ENCODE measurements around the gene ZFPM1. TPM values are rescaled to one million over a fixed set of nuclear protein-coding genes. Genes with fewer than 3 reads are reported as not detected.
A peak's percentile ranks its signal among the peaks of the same experiment; 100 is the strongest.

The ZFPM1 gene
- total RNA-seq, 2 donors from 2014 or later = 1.7 to 2.4 TPM

GRCh38 chr16:88472069-88472468 lies 19.0 kb downstream of the ZFPM1 start:
- no peak for DNase-seq (ENCODE audit: low spot score)
- peak overlapping the region in 1 of 2 donors; percentile 79 for H3K27ac ChIP-seq
- no peaks in the 10 kb centered on the region for H3K9me3 ChIP-seq
- TF ChIP-seq, protein P1, sequence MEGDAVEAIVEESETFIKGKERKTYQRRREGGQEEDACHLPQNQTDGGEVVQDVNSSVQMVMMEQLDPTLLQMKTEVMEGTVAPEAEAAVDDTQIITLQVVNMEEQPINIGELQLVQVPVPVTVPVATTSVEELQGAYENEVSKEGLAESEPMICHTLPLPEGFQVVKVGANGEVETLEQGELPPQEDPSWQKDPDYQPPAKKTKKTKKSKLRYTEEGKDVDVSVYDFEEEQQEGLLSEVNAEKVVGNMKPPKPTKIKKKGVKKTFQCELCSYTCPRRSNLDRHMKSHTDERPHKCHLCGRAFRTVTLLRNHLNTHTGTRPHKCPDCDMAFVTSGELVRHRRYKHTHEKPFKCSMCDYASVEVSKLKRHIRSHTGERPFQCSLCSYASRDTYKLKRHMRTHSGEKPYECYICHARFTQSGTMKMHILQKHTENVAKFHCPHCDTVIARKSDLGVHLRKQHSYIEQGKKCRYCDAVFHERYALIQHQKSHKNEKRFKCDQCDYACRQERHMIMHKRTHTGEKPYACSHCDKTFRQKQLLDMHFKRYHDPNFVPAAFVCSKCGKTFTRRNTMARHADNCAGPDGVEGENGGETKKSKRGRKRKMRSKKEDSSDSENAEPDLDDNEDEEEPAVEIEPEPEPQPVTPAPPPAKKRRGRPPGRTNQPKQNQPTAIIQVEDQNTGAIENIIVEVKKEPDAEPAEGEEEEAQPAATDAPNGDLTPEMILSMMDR (IDR thresholded peaks at IDR 0.05) = no peak
- H3K4me1 ChIP-seq = peaks cover 0 to 40% of the 10 kb centered on the region in 2 donors
- H3K27me3 ChIP-seq = no peaks in the 10 kb centered on the region
- no peak overlapping the region for H3K4me3 ChIP-seq
- no peaks in the 10 kb centered on the region for H3K36me3 ChIP-seq

DNA sequence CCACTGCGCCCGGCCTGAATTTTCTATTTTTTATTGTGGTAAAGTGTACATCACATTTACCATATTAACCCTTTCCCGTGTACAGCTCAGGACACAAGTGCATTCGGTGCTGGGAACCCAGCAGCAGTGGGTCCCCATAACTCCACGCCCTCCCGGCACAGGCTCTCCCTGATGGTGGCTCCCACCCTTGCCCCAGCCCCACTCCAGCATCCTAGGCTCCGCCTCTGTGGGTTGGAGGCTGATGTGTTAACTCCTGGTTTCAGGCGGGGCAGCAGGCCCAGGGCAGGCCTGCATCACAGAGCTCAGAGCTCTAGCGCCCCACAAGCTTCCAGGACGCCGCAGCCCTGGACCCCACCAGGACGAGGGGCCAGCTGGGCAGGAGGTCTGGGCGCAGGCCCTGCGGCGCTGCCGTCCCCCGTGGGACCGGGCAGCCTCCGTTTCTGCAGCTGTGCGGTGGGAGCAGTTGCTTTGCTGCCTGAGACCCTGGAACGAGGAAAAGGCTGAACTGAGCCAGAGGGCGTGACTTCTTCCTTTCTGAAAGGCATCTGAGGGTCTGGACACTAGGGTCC lies 19.6 kb downstream of the ZFPM1 start:
- DNase-seq (ENCODE audit: low spot score) = no peak
- Histone ChIP-seq H3K9me3 (no peaks in the 10 kb centered on the region), H3K27ac (peak overlapping the region; percentile 49 to 79), H3K27me3 (no peaks in the 10 kb centered on the region), H3K36me3 (no peaks in the 10 kb centered on the region), H3K4me3 (peak overlapping the region; percentile 24 to 36), H3K4me1 (peaks cover 0 to 41% of the 10 kb centered on the region in 2 donors)
- TF ChIP-seq, protein P1 (IDR thresholded peaks at IDR 0.05) = no peak

DNA sequence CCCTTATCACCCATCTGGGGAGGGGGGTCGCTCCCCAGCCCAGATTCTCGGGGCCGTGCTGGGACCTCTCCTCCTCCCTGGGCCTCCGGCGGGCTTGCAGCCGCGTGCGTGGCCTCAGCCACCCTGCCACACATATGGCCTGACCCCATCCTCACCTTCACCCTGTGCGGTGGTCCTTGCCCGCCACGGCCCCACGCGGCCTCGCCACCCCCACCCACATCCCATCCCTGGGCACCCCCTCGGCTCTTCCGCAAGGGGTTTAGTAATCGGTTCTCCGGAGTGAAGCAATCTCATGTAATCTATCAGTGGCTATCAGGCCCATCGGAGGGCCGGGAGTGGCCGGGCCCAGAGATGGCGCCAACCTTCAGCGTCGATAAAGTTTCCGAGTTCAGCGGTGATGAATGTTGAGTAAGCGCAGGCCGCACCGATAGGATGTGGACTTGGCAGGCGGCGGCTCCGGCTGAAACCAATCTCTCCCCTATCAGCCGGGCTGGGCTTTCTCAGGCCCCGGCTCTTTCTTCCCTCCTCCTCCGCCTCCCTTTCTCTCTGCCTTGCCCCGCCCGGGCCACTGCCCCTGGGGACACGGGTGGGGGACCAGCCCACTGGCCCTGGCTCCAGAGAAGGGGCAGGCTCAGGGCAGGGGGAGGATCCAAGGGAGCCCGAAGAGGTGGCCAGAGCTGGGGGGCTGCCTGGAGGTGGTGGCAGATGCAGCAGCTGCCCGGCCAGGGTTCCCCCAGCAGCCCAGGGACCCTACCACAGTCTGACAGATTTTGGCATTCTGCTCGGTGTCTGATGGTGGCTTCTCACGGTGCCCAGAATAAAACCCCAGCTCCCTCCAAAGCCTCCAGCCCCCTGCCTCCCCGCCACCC lies 20.8 kb downstream of the ZFPM1 start:
- peak; percentile 92 for DNase-seq (ENCODE audit: low spot score)
- Histone ChIP-seq H3K36me3 (no peaks in the 10 kb centered on the region), H3K27ac (peak overlapping the region; percentile 49 to 79)

DNA sequence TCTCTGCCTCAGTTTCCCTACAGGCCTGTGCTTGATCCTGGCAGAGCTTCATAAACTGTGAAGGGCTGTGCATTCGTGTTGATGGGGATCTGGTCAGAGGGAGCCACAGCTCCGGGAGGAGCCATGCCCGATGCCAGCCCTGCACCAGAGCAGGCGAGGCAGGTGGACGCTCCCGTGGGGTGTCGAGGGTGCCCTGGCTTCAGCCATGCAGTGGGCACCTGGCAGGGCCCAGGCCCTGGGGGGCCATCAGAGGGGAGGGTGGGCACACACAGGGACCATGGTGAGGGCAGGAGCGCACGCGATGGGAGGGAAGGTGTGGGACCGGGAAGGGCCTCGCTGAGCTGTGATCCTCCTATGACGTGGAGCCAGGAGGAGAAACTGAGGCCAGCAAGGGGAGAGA lies 22.0 kb downstream of the ZFPM1 start:
- no peaks in the 10 kb centered on the region for H3K9me3 ChIP-seq
- no peak for DNase-seq (ENCODE audit: low spot score)
- H3K27me3 ChIP-seq = no peaks in the 10 kb centered on the region
- TF ChIP-seq, protein P1 (IDR thresholded peaks at IDR 0.05) = no peak
- no peak overlapping the region for H3K27ac ChIP-seq
- H3K36me3 ChIP-seq = no peaks in the 10 kb centered on the region
- no peak overlapping the region for H3K4me3 ChIP-seq
- H3K4me1 ChIP-seq = peaks cover 0 to 50% of the 10 kb centered on the region in 2 donors

More for the DNA sequence above, 20.8 kb downstream of the ZFPM1 start:
- Histone ChIP-seq H3K9me3 (no peaks in the 10 kb centered on the region), H3K4me3 (peak overlapping the region; percentile 24 to 36), H3K27me3 (no peaks in the 10 kb centered on the region), H3K4me1 (peaks cover 0 to 43% of the 10 kb centered on the region in 2 donors)
- TF ChIP-seq, protein P1 (IDR thresholded peaks at IDR 0.05) = no peak

DNA sequence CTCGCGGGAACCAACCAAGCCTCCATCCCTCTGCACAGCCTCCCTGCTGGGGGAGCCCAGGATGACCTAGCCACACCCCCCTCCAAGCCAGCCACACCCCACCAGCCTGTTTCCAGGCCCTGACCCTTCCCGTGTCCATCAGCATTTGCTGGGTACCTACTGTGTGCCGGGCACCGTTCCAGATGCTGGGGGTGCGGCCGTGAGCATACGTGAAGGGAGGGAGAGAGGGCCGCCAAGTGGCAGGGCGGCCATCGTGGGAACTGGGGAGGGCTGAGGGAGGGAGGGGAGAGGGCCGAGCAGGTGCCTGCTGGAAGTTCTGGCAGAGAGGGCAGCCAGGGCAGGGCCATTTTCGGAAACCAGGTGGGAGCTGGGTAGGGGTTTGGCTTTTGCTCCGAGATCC lies 23.1 kb downstream of the ZFPM1 start:
- Histone ChIP-seq H3K27me3 (no peaks in the 10 kb centered on the region), H3K4me3 (no peak overlapping the region), H3K4me1 (peaks cover 0 to 57% of the 10 kb centered on the region in 2 donors), H3K27ac (no peak overlapping the region), H3K9me3 (no peaks in the 10 kb centered on the region), H3K36me3 (no peaks in the 10 kb centered on the region)
- TF ChIP-seq, protein P1 (IDR thresholded peaks at IDR 0.05) = no peak
- no peak for DNase-seq (ENCODE audit: low spot score)
